Esophagus (tissue), 2 donors: ENCODE results near the gene PALLD. TPM values are rescaled to one million over a fixed set of nuclear protein-coding genes. Genes with fewer than 3 reads are reported as not detected.

Experiments
- H3K27ac ChIP-seq, 2 donors: one replicate each; pipeline ENCODE4 v1.5.1; 2013; ENCODE audit warnings: low read depth in 2 of 2, mild to moderate bottlenecking in 2 of 2, inconsistent platforms in 1 of 2, low read length in 1 of 2, moderate library complexity in 1 of 2
- H3K27me3 ChIP-seq, 2 donors: one replicate each; pipeline ENCODE4 v1.6.1; 2013; ENCODE audit warnings: low read length in 2 of 2, control low read depth in 1 of 2, mild to moderate bottlenecking in 1 of 2; ENCODE audit not compliant: insufficient read depth in 2 of 2, control insufficient read depth in 1 of 2
- H3K36me3 ChIP-seq, 2 donors: one replicate each; pipeline ENCODE4 v1.6.1; 2013; ENCODE audit warnings: low read length in 1 of 2; ENCODE audit not compliant: control insufficient read depth in 2 of 2, insufficient read depth in 2 of 2
- H3K4me1 ChIP-seq, 2 donors: one replicate each; pipeline ENCODE4 v1.6.1; 2013; ENCODE audit warnings: low read length in 1 of 2; ENCODE audit not compliant: control insufficient read depth in 2 of 2, insufficient read depth in 2 of 2
- H3K4me3 ChIP-seq, 2 donors: one replicate each; pipeline ENCODE4 v1.5.1; 2013; ENCODE audit warnings: low read length in 2 of 2, mild to moderate bottlenecking in 2 of 2, low read depth in 1 of 2, moderate library complexity in 1 of 2
- H3K9me3 ChIP-seq, 2 donors: one replicate each; pipeline ENCODE4 v1.6.1; 2013; ENCODE audit warnings: mild to moderate bottlenecking in 2 of 2, low read depth in 1 of 2, low read length in 1 of 2, moderate library complexity in 1 of 2; ENCODE audit not compliant: control insufficient read depth in 2 of 2, insufficient read depth in 1 of 2
- WGBS, 2 donors: extraction: QIAGEN DNeasy Blood & Tissue Kit; methylation state at CpG; one replicate each; pipeline ENCODE4 v1.1.7; 2013; 5-methylcytosine and 5-hydroxymethylcytosine counted together
- polyA plus RNA-seq, 2 donors: library from polyadenylated mRNA; stranded (reverse); fragments of 200-250 nt; gene quantifications; one replicate each; pipeline ENCODE4 v1.2.3, GENCODE V29; 2013
- donor health status: healthy with polysubstance abuse.
- donor health status: Bipolar disorder and iron deficiency.

The PALLD gene
- polyA plus RNA-seq, 2 donors = 34.7 to 101 TPM

DNA sequence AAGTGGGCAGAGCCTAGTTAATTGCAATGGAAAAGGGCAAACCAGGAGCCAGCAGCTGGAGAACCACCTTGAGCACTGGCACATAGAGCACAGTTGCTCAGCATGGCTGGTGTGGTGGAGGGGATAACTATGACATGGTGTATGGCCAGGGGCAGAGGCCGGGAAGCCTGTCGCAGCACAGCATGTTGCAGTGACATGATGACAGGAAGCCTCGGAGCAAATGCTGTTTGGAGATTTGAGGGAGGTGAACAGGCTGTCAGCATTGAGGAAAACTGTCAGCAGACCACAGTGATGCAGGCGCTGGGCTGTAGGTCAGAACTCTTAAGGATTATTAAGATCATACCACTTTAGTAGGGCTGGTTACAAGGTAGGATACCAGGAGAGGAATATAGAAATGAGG is 284.5 kb downstream of the PALLD start:
- H3K4me1 ChIP-seq = peaks cover 0 to 3% of the 10 kb centered on the region in 2 donors
- H3K27me3 ChIP-seq = no peaks in the 10 kb centered on the region
- no peaks in the 10 kb centered on the region for H3K36me3 ChIP-seq
- WGBS, 2 donors = 61 to 76% methylated on average over 4 of the region's 4 CpGs
- H3K4me3 ChIP-seq = no peak overlapping the region
- H3K27ac ChIP-seq = peak overlapping the region in 1 of 2 donors; percentile 24
- H3K9me3 ChIP-seq = no peaks in the 10 kb centered on the region

DNA sequence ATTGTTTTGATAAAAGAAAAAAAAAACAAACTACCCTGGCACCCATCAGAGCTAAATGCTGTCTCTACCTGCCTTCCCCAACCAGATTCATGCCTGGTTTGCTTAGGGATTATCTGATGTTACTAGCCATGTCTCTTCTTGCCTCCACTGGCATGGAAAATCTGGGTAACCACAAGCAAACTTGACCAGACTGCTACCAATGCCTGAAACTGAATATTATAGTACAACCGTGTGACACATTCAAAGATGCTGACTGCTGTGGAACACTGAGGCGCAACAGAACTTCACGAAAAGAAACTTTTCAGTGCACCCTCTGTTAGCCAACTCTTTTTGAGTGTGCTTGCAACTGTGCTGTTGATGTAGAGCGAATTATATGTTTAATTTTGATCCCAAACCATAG is 285.1 kb downstream of the PALLD start:
- no peaks in the 10 kb centered on the region for H3K36me3 ChIP-seq
- no peak overlapping the region for H3K4me3 ChIP-seq
- no peaks in the 10 kb centered on the region for H3K9me3 ChIP-seq
- no peak overlapping the region for H3K27ac ChIP-seq
- WGBS, 2 donors = 54 to 65% methylated on average over 4 of the region's 4 CpGs
- peaks cover 0 to 3% of the 10 kb centered on the region in 2 donors for H3K4me1 ChIP-seq
- no peaks in the 10 kb centered on the region for H3K27me3 ChIP-seq

GRCh38 chr4:168782439-168782838 is 285.6 kb downstream of the PALLD start:
- no peak overlapping the region for H3K4me3 ChIP-seq

GRCh38 chr4:168784786-168785461 is 288.1 kb downstream of the PALLD start:
- no peak overlapping the region for H3K4me3 ChIP-seq
- no peaks in the 10 kb centered on the region for H3K27me3 ChIP-seq
- 79 to 82% methylated on average over 10 of the region's 10 CpGs for WGBS, 2 donors
- peaks cover 0 to 3% of the 10 kb centered on the region in 2 donors for H3K4me1 ChIP-seq
- no peaks in the 10 kb centered on the region for H3K36me3 ChIP-seq
- no peak overlapping the region for H3K27ac ChIP-seq
- H3K9me3 ChIP-seq = no peaks in the 10 kb centered on the region

More at GRCh38 chr4:168782439-168782838, 285.6 kb downstream of the PALLD start:
- H3K27ac ChIP-seq = no peak overlapping the region
- H3K9me3 ChIP-seq = no peaks in the 10 kb centered on the region
- H3K27me3 ChIP-seq = no peaks in the 10 kb centered on the region
- peaks cover 0 to 3% of the 10 kb centered on the region in 2 donors for H3K4me1 ChIP-seq
- 67 to 85% methylated on average over 5 of the region's 5 CpGs for WGBS, 2 donors
- no peaks in the 10 kb centered on the region for H3K36me3 ChIP-seq

DNA sequence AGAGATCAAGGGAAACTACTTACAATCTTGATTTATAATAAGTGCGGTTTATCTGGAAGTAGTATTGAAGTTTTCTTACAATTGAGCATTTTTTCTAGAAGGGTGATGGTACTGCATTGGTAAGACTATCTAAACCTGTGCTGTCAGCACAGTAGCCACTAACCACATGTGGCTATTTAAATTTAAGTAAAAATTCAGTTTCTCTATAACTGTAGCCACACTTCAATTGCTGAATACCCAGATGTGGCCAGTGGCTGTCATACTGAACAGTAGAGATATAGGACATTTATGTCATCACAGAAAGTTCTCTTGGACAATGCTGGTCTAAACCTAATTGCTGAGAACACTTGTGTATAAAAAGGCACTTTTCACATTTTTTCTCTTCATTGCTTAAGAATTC is 290.5 kb downstream of the PALLD start:
- Histone ChIP-seq H3K4me3 (no peak overlapping the region), H3K27me3 (no peaks in the 10 kb centered on the region), H3K27ac (no peak overlapping the region), H3K4me1 (no peaks in the 10 kb centered on the region), H3K36me3 (no peaks in the 10 kb centered on the region), H3K9me3 (no peaks in the 10 kb centered on the region)
- 88 to 97% methylated on average over 1 of the region's 1 CpG for WGBS, 2 donors

- H3K9me3 ChIP-seq = no peaks in the 10 kb centered on the region
- no peaks in the 10 kb centered on the region for H3K4me1 ChIP-seq
- WGBS, 2 donors = 76 to 87% methylated on average over 10 of the region's 10 CpGs
- H3K4me3 ChIP-seq = no peak overlapping the region
- no peaks in the 10 kb centered on the region for H3K27me3 ChIP-seq
- H3K36me3 ChIP-seq = no peaks in the 10 kb centered on the region
- no peak overlapping the region for H3K27ac ChIP-seq
Measured at GRCh38 chr4:168787801-168788595, 291.1 kb downstream of the PALLD start.

GRCh38 chr4:168790898-168791297 is 294.0 kb downstream of the PALLD start:
- no peaks in the 10 kb centered on the region for H3K4me1 ChIP-seq
- no peak overlapping the region for H3K4me3 ChIP-seq
- no peaks in the 10 kb centered on the region for H3K9me3 ChIP-seq
- H3K27me3 ChIP-seq = no peaks in the 10 kb centered on the region
- no peak overlapping the region for H3K27ac ChIP-seq
- no peaks in the 10 kb centered on the region for H3K36me3 ChIP-seq

DNA sequence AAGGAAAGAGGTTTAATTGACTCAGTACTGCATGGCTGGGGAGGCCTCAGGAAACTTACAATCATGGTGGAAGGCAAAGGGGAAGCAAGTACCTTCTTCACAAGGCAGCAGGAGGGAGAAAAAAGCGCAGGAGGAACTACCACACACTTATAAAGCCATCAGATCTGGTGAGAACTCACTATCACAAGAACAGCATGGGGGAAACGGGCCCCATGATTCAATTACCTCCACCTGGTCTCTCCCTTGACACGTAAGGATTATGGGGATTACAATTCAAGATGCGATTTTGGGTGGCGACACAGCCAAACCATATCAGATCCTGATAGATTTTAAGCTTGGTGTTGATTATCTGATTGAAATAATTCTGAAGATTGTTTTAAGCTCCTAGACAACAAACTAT is 294.5 kb downstream of the PALLD start:
- no peaks in the 10 kb centered on the region for H3K4me1 ChIP-seq
- no peak overlapping the region for H3K27ac ChIP-seq
- no peak overlapping the region for H3K4me3 ChIP-seq
- no peaks in the 10 kb centered on the region for H3K36me3 ChIP-seq
- H3K27me3 ChIP-seq = no peaks in the 10 kb centered on the region
- H3K9me3 ChIP-seq = no peaks in the 10 kb centered on the region
- WGBS, 2 donors = 92 to 94% methylated on average over 5 of the region's 5 CpGs

GRCh38 chr4:168793542-168793941 is 296.7 kb downstream of the PALLD start:
- no peaks in the 10 kb centered on the region for H3K27me3 ChIP-seq
- H3K4me3 ChIP-seq = no peak overlapping the region
- H3K9me3 ChIP-seq = no peaks in the 10 kb centered on the region

More at GRCh38 chr4:168793542-168793941, 296.7 kb downstream of the PALLD start:
- Histone ChIP-seq H3K27ac (no peak overlapping the region), H3K4me1 (no peaks in the 10 kb centered on the region), H3K36me3 (no peaks in the 10 kb centered on the region)
- WGBS, 2 donors = 92 to 94% methylated on average over 5 of the region's 5 CpGs
